Jurkat, Clone E6-1 (cell line): Measurements from ENCODE around the gene CKS1B.
A peak's percentile ranks its signal among the peaks of the same experiment; 100 is the strongest.

Source experiments
- DNase-seq: peaks from one replicate; pipeline ENCODE4 v3.0.0-alpha.2; 2011; ENCODE audit warnings: low read depth, low spot score
- H3K4me3 ChIP-seq: 2 replicates; pipeline ENCODE4 v1.5.1; 2011; ENCODE audit warnings: mild to moderate bottlenecking, low read length, control low read depth, moderate library complexity

Gene CKS1B

GRCh38 chr1:155009221-155009711 is 34.8 kb downstream of the CKS1B start:
- no peak overlapping the region for H3K4me3 ChIP-seq
- DNase-seq, result no peak

- no peak overlapping the region for H3K4me3 ChIP-seq
Measured at GRCh38 chr1:155009742-155010141, 35.3 kb downstream of the CKS1B start.

GRCh38 chr1:155010211-155010918 is 35.9 kb downstream of the CKS1B start:
- H3K4me3 ChIP-seq, result no peak overlapping the region
- no peak for DNase-seq

More at GRCh38 chr1:155009742-155010141, 35.3 kb downstream of the CKS1B start:
- DNase-seq, result no peak

GRCh38 chr1:155011004-155011416 is 36.5 kb downstream of the CKS1B start:
- no peak overlapping the region for H3K4me3 ChIP-seq
- DNase-seq, result no peak

GRCh38 chr1:155011437-155012025 is 37.0 kb downstream of the CKS1B start:
- H3K4me3 ChIP-seq, result no peak overlapping the region
- DNase-seq, result no peak

- no peak for DNase-seq
- H3K4me3 ChIP-seq, result no peak overlapping the region
Measured at GRCh38 chr1:155012026-155012546, 37.6 kb downstream of the CKS1B start.

GRCh38 chr1:155012776-155013602 is 38.5 kb downstream of the CKS1B start:
- H3K4me3 ChIP-seq, result no peak overlapping the region
- DNase-seq, result no peak

- DNase-seq, result no peak
- H3K4me3 ChIP-seq, result no peak overlapping the region
Measured at GRCh38 chr1:155013632-155014031, 39.2 kb downstream of the CKS1B start.

- no peak overlapping the region for H3K4me3 ChIP-seq
- DNase-seq, result no peak
Measured at GRCh38 chr1:155014709-155015508, 40.4 kb downstream of the CKS1B start.

- no peak overlapping the region for H3K4me3 ChIP-seq
- DNase-seq, result no peak
Measured at GRCh38 chr1:155015527-155016230, 41.2 kb downstream of the CKS1B start.

- H3K4me3 ChIP-seq, result no peak overlapping the region
- DNase-seq, result peak; percentile 86
Measured at GRCh38 chr1:155016231-155016831, 41.9 kb downstream of the CKS1B start.

- DNase-seq, result peak; percentile 76
- H3K4me3 ChIP-seq, result peak overlapping the region; percentile 37
Measured at GRCh38 chr1:155017041-155017945, 42.8 kb downstream of the CKS1B start.

GRCh38 chr1:155017946-155018316 is 43.5 kb downstream of the CKS1B start:
- peak overlapping the region; percentile 37 for H3K4me3 ChIP-seq
- DNase-seq, result no peak

GRCh38 chr1:155018617-155019348 is 44.3 kb downstream of the CKS1B start:
- H3K4me3 ChIP-seq, result no peak overlapping the region
- no peak for DNase-seq

- DNase-seq, result no peak
- no peak overlapping the region for H3K4me3 ChIP-seq
Measured at GRCh38 chr1:155019377-155020245, 45.1 kb downstream of the CKS1B start.
